SU-DHL-6 (cell line): ENCODE measurements around the gene EVI5L.

ENCODE experiments used
- EZH2phosphoT487 ChIP-seq: fragments of 200-600 bp; sonication (generic), shearing (Covaris generic); conservative IDR thresholded peaks from 2 replicates; pipeline ENCODE4 v1.6.1; 2018; ENCODE audit warnings: mild to moderate bottlenecking, antibody characterized with exemption, low read length, moderate library complexity, mixed read lengths
- TF ChIP-seq, protein P1 (sequence below): fragments of 200-600 bp; sonication (generic); IDR thresholded peaks from one replicate; pipeline ENCODE4 v1.5.1; 2017; ENCODE audit warnings: antibody characterized with exemption, mild to moderate bottlenecking, low read length, moderate library complexity; ENCODE audit not compliant: insufficient read depth, poor library complexity, severe bottlenecking

DNA sequence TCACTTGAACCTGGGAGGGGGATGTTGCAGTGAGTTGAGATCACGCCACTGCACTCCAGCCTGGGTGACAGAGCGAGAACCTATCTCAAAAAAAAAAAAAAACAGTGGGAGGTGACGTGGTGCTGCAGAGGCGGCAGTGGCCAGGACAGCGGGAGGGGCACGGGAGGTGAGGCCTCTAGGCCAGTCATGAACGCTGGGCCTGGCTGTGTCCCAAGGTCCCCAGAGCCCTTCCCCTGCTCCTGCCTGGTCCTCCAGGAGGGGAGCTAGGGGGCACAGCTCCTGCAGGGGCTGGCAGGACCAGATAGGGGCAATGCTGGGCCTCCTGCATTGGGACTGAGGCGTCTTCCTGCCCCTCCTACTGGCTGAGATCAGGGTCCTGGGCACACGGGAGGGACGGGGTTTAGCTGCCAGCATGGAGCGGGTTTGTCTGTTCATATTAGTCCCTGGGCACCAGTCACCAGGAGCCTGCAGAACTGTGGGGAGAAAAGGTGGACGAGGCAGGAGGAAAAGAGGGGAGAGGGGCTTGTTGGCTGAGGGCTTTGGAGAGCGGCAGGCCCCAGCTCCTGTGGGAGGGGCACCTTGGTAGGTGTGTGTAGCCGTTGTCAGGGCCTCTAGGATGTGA, 78.2 kb downstream of the EVI5L start:
- TF ChIP-seq, protein P1, sequence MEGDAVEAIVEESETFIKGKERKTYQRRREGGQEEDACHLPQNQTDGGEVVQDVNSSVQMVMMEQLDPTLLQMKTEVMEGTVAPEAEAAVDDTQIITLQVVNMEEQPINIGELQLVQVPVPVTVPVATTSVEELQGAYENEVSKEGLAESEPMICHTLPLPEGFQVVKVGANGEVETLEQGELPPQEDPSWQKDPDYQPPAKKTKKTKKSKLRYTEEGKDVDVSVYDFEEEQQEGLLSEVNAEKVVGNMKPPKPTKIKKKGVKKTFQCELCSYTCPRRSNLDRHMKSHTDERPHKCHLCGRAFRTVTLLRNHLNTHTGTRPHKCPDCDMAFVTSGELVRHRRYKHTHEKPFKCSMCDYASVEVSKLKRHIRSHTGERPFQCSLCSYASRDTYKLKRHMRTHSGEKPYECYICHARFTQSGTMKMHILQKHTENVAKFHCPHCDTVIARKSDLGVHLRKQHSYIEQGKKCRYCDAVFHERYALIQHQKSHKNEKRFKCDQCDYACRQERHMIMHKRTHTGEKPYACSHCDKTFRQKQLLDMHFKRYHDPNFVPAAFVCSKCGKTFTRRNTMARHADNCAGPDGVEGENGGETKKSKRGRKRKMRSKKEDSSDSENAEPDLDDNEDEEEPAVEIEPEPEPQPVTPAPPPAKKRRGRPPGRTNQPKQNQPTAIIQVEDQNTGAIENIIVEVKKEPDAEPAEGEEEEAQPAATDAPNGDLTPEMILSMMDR = no peak
- no peak for TF ChIP-seq EZH2phosphoT487
